ENCODE results near the gene MXRA7. TPM values are rescaled to one million over a fixed set of nuclear protein-coding genes. Genes with fewer than 3 reads are reported as not detected.
A peak's percentile ranks its signal among the peaks of the same experiment; 100 is the strongest.

MXRA7 gene
- total and polyA plus RNA-seq, 2 experiments from 2014 or later = 101 to 164 TPM

GRCh38 chr17:76657505-76658241, 53.1 kb downstream of the MXRA7 start:
- no peaks in the 10 kb centered on the region for H3K9me3 ChIP-seq (ENCODE audit: low read depth)
- no peak overlapping the region for H3K27ac ChIP-seq
- peaks cover 4% of the 10 kb centered on the region for H3K4me1 ChIP-seq (ENCODE audit: low read depth)
- H3K36me3 ChIP-seq = no peaks in the 10 kb centered on the region
- no peak for TF ChIP-seq CTCF (IDR thresholded peaks at IDR 0.05; ENCODE audit: low read depth, low read length)
- DNase-seq (ENCODE audit: low read depth in 1 of 2, low spot score in 1 of 2) = no peak
- no peaks in the 10 kb centered on the region for H3K27me3 ChIP-seq
- no peak overlapping the region for H3K4me3 ChIP-seq

GRCh38 chr17:76654408-76654807, 56.4 kb downstream of the MXRA7 start:
- no peak for TF ChIP-seq CTCF (IDR thresholded peaks at IDR 0.05; ENCODE audit: low read depth, low read length)
- H3K36me3 ChIP-seq = no peaks in the 10 kb centered on the region
- H3K4me3 ChIP-seq = no peak overlapping the region
- no peaks in the 10 kb centered on the region for H3K4me1 ChIP-seq (ENCODE audit: low read depth)
- H3K27ac ChIP-seq = no peak overlapping the region
- H3K27me3 ChIP-seq = no peaks in the 10 kb centered on the region
- peak in 1 of 2 donors; percentile 26 for DNase-seq (ENCODE audit: low read depth in 1 of 2, low spot score in 1 of 2)
- no peaks in the 10 kb centered on the region for H3K9me3 ChIP-seq (ENCODE audit: low read depth)

GRCh38 chr17:76650504-76650903, 60.3 kb downstream of the MXRA7 start:
- no peak for TF ChIP-seq CTCF (IDR thresholded peaks at IDR 0.05; ENCODE audit: low read depth, low read length)

GRCh38 chr17:76646712-76647111, 64.1 kb downstream of the MXRA7 start:
- no peaks in the 10 kb centered on the region for H3K9me3 ChIP-seq (ENCODE audit: low read depth)
- no peak for TF ChIP-seq CTCF (IDR thresholded peaks at IDR 0.05; ENCODE audit: low read depth, low read length)

More at GRCh38 chr17:76650504-76650903, 60.3 kb downstream of the MXRA7 start:
- Histone ChIP-seq H3K36me3 (no peaks in the 10 kb centered on the region), H3K27me3 (no peaks in the 10 kb centered on the region), H3K4me3 (no peak overlapping the region), H3K27ac (no peak overlapping the region), H3K4me1 (ENCODE audit: low read depth) (no peaks in the 10 kb centered on the region), H3K9me3 (ENCODE audit: low read depth) (no peaks in the 10 kb centered on the region)
- no peak for DNase-seq (ENCODE audit: low read depth in 1 of 2, low spot score in 1 of 2)

DNA sequence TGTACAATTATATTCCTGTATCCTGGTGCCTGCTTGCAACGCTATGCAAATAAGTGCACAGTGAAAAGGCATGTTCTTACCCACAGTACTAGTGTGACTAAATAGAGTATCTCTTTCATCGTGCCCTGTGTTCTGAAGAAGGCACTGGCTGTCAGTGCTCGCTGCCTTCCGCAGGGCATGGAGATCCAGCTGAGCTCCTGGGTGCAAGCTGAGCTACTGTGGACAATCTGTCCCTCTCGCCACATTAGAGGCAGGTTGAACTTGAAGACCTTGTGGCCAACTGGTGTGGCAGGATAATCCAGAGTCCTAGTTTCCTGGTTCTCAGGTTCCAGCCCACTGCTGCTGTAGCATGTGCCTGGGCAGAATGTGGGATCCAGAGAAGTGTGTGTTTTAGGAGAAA, 65.3 kb downstream of the MXRA7 start:
- DNase-seq (ENCODE audit: low read depth in 1 of 2, low spot score in 1 of 2) = no peak
- no peak overlapping the region for H3K4me3 ChIP-seq
- no peaks in the 10 kb centered on the region for H3K27me3 ChIP-seq
- H3K36me3 ChIP-seq = no peaks in the 10 kb centered on the region
- H3K4me1 ChIP-seq (ENCODE audit: low read depth) = peaks cover 11% of the 10 kb centered on the region
- H3K9me3 ChIP-seq (ENCODE audit: low read depth) = no peaks in the 10 kb centered on the region
- no peak overlapping the region for H3K27ac ChIP-seq
- TF ChIP-seq CTCF (IDR thresholded peaks at IDR 0.05; ENCODE audit: low read depth, low read length) = no peak

More at GRCh38 chr17:76646712-76647111, 64.1 kb downstream of the MXRA7 start:
- H3K36me3 ChIP-seq = no peaks in the 10 kb centered on the region
- H3K27me3 ChIP-seq = no peaks in the 10 kb centered on the region
- H3K27ac ChIP-seq = no peak overlapping the region
- no peaks in the 10 kb centered on the region for H3K4me1 ChIP-seq (ENCODE audit: low read depth)
- DNase-seq (ENCODE audit: low read depth in 1 of 2, low spot score in 1 of 2) = no peak
- H3K4me3 ChIP-seq = no peak overlapping the region
